Transverse colon (tissue), 4 donors: ENCODE measurements around the gene NEK8. TPM values are rescaled to one million over a fixed set of nuclear protein-coding genes. Genes with fewer than 3 reads are reported as not detected.

Experiments used
- DNase-seq: peaks from one replicate; pipeline ENCODE4 v3.0.0-alpha.2; 2019
- H3K27ac ChIP-seq, 4 donors: fragments of 200-600 bp; sonication (generic); 2 replicates each; pipeline ENCODE4 v1.5.1; 2016 to 2018; ENCODE audit warnings: inconsistent platforms in 4 of 4
- H3K27me3 ChIP-seq: fragments of 200-600 bp; sonication (generic); 2 replicates; pipeline ENCODE4 v1.5.1; 2017; ENCODE audit warnings: inconsistent platforms
- H3K36me3 ChIP-seq, 4 donors: fragments of 200-600 bp; sonication (generic); 2 replicates each; pipeline ENCODE4 v1.5.1; 2017 to 2019; ENCODE audit warnings: inconsistent platforms in 4 of 4
- H3K4me1 ChIP-seq, 4 donors: fragments of 200-600 bp; sonication (generic); 2 replicates each; pipeline ENCODE4 v1.5.1; 2017 to 2020; ENCODE audit warnings: inconsistent platforms in 4 of 4
- H3K4me3 ChIP-seq, 4 donors: fragments of 200-600 bp; sonication (generic); 1 replicate in 1 of 4; 2 replicates in 3 of 4; pipeline versions ENCODE4 v1.5.1 to v1.6.1; 2017 to 2019; ENCODE audit warnings: inconsistent platforms in 4 of 4
- H3K9me3 ChIP-seq, 2 donors: fragments of 200-600 bp; sonication (generic); 2 replicates each; pipeline ENCODE4 v1.5.1; 2017 to 2019; ENCODE audit warnings: inconsistent platforms in 2 of 2
- CTCF ChIP-seq, 5 experiments: fragments of 200-600 bp in 3 of 5; fragments of 450-650 bp in 2 of 5; sonication (generic) in 3 of 5; IDR thresholded peaks; 1 replicate in 2 of 5; 2 replicates in 3 of 5; pipeline ENCODE4 v1.5.1; 2016 to 2017; ENCODE audit warnings: antibody characterized with exemption in 5 of 5, inconsistent platforms in 3 of 5, mild to moderate bottlenecking in 2 of 5, moderate library complexity in 1 of 5
- EP300 ChIP-seq: sonication (generic); formaldehyde crosslinking; IDR thresholded peaks from one replicate; pipeline ENCODE4 v1.6.1; 2017; ENCODE audit warnings: antibody characterized with exemption, low read depth
- POLR2A ChIP-seq: fragments of 450-650 bp; IDR thresholded peaks from one replicate; pipeline ENCODE4 v1.6.1; 2016; ENCODE audit warnings: antibody characterized with exemption, mild to moderate bottlenecking, moderate library complexity
- POLR2AphosphoS5 ChIP-seq, 3 donors: sonication (generic); formaldehyde crosslinking; IDR thresholded peaks; one replicate each; pipeline ENCODE4 v1.6.1; 2016; ENCODE audit warnings: antibody characterized with exemption in 3 of 3
- WGBS, 2 donors: methylation state at CpG; one replicate each; pipeline ENCODE4 v1.1.5; 2018; ENCODE audit warnings: low coverage in 1 of 2; 5-methylcytosine and 5-hydroxymethylcytosine counted together
- in situ Hi-C, 4 donors: fragments of 200-750 bp; cut with MboI; loops; one replicate each; pipeline versions ENCODE4 v1.15.0 to v1.15.1; 2017; ENCODE audit warnings: low sequenced_read_pairs in 3 of 4, low pct_ligation_motif_present in 1 of 4, low pct_unique_long_range_greater_than_20kb in 1 of 4
- intact Hi-C: fragments of 100-400 bp; cut with DNase I; formaldehyde crosslinking; loops from one replicate; pipeline ENCODE4 v1.15.1; 2023; ENCODE audit warnings: low total_unique reads
- total RNA-seq, 4 donors: library from RNA; depleted of rRNA; stranded (reverse); fragments of >200 nt; gene quantifications; one replicate each; pipeline ENCODE4 v1.1.0, GENCODE V29; 2016

The NEK8 gene
- total RNA-seq, 4 donors from 2014 or later = 5.7 to 52.3 (median 8.3) TPM

- DNase-seq = no peak
- WGBS, 2 donors = 94 to 97% methylated on average over 4 of the region's 4 CpGs
- no peak overlapping the region for H3K4me3 ChIP-seq
- H3K27me3 ChIP-seq = no peaks in the 10 kb centered on the region
- no peaks in the 10 kb centered on the region for H3K4me1 ChIP-seq
- no peak overlapping the region for H3K27ac ChIP-seq
- peaks cover 0 to 99% (median 50%) of the 10 kb centered on the region in 4 donors for H3K36me3 ChIP-seq
- no peaks in the 10 kb centered on the region for H3K9me3 ChIP-seq
- in situ Hi-C loops = no loop called here
- TF ChIP-seq POLR2AphosphoS5 (IDR thresholded peaks at IDR 0.05) = no peak
- no peak for TF ChIP-seq POLR2A
- no peak for TF ChIP-seq EP300
- TF ChIP-seq CTCF (IDR thresholded peaks at IDR 0.05) = no peak
- intact Hi-C loops = no loop called here
Observed at GRCh38 chr17:28686296-28686695, 42.3 kb upstream of the NEK8 start.

- H3K4me3 ChIP-seq = no peak overlapping the region
- 91 to 92% methylated on average over 4 of the region's 4 CpGs for WGBS, 2 donors
- TF ChIP-seq EP300 = no peak
- no peak for TF ChIP-seq POLR2AphosphoS5 (IDR thresholded peaks at IDR 0.05)
- TF ChIP-seq POLR2A = no peak
- TF ChIP-seq CTCF (IDR thresholded peaks at IDR 0.05) = no peak
- peaks cover 0 to 88% (median 44%) of the 10 kb centered on the region in 4 donors for H3K36me3 ChIP-seq
- no peak overlapping the region for H3K27ac ChIP-seq
- no peaks in the 10 kb centered on the region for H3K9me3 ChIP-seq
- intact Hi-C loops = no loop called here
- in situ Hi-C loops = no loop called here
- H3K27me3 ChIP-seq = no peaks in the 10 kb centered on the region
- no peaks in the 10 kb centered on the region for H3K4me1 ChIP-seq
- DNase-seq = no peak
Observed at GRCh38 chr17:28688481-28688880, 40.1 kb upstream of the NEK8 start.

GRCh38 chr17:28689011-28689410 lies 39.6 kb upstream of the NEK8 start:
- Histone ChIP-seq H3K4me1 (no peaks in the 10 kb centered on the region), H3K36me3 (peaks cover 0 to 88% (median 44%) of the 10 kb centered on the region in 4 donors), H3K4me3 (no peak overlapping the region), H3K27me3 (no peaks in the 10 kb centered on the region), H3K9me3 (no peaks in the 10 kb centered on the region), H3K27ac (no peak overlapping the region)
- WGBS, 2 donors = 98 to 100% methylated on average over 3 of the region's 3 CpGs
- intact Hi-C loops = no loop called here
- in situ Hi-C loops = no loop called here
- TF ChIP-seq EP300 (no peak), POLR2AphosphoS5 (IDR thresholded peaks at IDR 0.05) (no peak)
- DNase-seq = no peak

DNA sequence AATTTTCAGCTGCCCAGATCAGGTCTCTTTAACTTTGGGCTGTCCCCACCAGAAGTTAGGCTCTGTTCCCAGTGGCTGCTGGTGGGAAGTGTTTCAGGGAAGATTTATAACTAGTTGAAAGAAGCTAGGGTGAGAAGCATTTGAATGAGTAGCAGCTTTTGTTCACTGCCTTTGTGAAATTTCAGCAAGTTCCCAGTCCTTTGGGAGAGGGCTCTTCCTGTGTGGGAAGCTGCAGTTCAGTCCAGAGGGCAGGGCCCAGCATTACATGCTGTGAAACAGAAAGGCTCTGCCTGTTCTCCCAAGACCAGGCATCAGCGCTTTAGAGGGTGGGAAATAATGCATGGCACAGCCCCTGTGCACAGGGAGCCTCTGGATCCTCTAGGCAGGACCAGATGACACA lies 34.7 kb upstream of the NEK8 start:
- peaks cover 8 to 18% (median 12%) of the 10 kb centered on the region in 4 donors for H3K4me1 ChIP-seq
- in situ Hi-C loops = no loop called here

More for the DNA sequence above, 34.7 kb upstream of the NEK8 start:
- Histone ChIP-seq H3K36me3 (peaks cover 0 to 71% (median 36%) of the 10 kb centered on the region in 4 donors), H3K27ac (no peak overlapping the region), H3K9me3 (no peaks in the 10 kb centered on the region), H3K27me3 (no peaks in the 10 kb centered on the region), H3K4me3 (no peak overlapping the region)
- no peak for DNase-seq
- WGBS, 2 donors = 93% methylated on average over 1 of the region's 1 CpG; no CpG with 5 or more reads in 1 of the 2 donors
- intact Hi-C loops = no loop called here
- TF ChIP-seq POLR2A = no peak
- no peak for TF ChIP-seq POLR2AphosphoS5 (IDR thresholded peaks at IDR 0.05)
- TF ChIP-seq EP300 = no peak
- no peak for TF ChIP-seq CTCF (IDR thresholded peaks at IDR 0.05)
